DMS53 treated with DMSO at 0.1 percent for 48 hours (cell line): ENCODE measurements around the gene LMAN2L.

Experiments
- DNase-seq: peaks from one replicate; lab custom pipeline; 2025; ENCODE audit not compliant: unreplicated experiment; lab: John Stamatoyannopoulos, UW

Gene LMAN2L

DNA sequence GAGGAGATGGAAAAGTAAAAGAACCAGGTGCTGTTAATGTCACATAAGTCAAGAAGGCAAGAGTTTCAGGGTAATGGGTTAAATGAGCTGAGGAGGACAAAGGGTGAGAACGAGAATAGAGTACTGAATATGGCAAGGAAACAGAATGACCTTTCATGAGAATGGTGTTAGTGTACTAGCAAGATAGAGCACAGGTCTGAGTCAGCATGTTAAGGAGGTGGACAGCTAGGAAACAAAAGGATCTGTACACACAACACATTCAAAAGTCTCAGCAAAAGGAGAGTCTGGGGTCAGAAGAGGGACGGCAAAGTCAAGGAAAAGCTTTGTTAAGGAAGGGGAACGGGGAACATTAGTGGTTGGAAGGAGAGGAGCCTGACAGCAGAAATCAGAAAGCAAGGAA, 28.9 kb downstream of the LMAN2L start:
- no peak for DNase-seq

DNA sequence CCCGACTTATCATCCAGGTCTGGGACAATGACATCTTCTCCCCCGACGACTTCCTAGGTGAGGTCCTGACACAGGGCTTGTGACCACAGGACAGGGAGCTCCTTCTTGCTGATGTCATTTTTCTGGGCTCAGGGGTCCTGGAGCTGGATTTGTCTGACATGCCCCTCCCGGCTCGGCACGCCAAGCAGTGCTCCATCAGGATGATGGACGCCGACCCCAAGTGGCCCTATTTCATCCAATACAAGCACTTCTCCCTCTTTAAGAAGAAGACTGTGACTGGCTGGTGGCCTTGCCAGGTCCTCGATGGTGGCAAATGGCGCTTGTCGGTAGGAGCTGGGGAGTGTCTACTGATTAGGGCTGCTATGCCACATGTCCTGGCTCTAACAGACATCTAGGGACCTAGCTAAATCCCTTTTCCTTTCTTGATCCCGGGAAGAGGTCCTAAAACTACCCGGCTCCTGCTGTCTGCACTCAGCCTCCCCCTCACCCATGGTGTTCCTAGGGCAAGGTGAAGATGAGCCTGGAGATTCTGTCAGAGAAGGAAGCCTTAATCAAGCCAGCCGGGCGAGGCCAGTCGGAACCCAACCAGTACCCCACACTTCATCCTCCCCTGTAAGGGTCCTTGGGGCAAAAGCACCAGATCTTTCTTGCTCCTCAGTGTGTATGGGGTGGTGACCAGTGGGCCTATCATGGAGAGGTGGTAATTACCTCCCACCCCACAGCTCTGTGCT, 36.7 kb downstream of the LMAN2L start:
- DNase-seq, result no peak

DNA sequence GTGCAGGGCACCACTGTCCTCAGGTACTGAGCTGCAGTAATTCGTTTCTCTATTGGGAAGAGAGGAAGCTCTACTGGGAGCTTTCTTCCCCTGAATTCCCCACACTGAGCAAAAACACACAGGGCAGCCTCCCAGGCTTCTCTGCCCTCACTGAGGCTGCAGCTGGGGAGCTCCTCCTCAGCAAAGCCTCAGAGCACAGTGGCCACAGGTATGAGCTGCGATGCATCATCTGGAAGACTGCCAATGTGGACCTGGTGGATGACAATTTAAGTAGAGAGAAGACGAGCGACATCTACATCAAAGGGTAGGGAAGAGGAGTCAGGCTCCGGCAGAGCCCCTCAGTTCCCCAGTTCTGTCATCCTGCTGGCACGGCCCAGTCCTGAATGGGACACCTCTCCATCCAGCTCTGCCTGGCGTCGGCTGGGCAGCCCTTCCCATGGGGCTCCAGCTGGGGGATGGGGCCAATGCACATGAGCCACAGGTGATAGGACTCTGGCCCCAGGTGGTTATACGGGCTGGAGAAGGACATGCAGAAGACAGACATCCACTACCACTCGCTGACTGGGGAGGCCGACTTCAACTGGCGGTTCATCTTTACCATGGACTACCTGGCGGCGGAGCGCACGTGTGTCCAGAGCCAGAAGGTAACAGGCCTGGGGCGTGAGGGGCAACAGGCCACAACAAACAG, 37.6 kb downstream of the LMAN2L start:
- no peak for DNase-seq

DNA sequence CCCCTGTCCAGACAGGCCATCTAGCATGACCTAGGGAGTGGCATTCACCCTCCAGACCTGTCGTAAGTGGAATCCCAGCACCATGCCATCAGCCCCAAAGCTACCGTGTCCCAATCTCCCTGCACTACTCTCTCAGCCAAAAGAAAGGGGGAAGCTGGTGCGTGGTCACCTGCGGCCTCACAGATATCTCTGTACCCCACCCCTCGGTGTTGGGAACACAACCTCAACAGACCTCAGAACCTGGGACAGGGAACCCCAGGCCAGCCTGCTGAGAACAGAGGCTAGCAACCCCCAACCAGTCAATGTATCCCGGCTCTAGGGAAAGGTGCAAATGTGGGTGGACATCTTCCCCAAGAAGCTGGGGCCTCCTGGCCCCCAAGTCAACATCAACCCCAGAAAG, 38.2 kb downstream of the LMAN2L start:
- DNase-seq, result no peak

DNA sequence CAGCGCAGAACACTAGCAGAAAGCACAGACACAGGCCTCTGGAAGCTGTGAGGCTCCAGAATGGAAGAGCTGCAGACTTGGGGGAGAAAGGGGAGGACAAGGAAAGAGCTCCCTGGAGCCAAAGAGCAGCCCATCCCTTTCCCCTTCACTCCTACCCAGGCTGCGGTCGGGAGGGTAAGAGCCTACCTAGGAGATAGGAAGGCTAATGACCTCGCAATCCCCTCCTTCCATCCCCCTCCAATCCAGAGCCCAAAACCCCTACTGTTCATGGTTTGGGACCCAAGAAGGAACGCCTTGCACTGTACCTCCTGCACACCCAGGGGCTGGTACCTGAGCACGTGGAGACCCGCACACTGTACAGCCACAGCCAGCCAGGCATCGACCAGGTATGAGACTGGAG, 39.8 kb downstream of the LMAN2L start:
- DNase-seq, result no peak

DNA sequence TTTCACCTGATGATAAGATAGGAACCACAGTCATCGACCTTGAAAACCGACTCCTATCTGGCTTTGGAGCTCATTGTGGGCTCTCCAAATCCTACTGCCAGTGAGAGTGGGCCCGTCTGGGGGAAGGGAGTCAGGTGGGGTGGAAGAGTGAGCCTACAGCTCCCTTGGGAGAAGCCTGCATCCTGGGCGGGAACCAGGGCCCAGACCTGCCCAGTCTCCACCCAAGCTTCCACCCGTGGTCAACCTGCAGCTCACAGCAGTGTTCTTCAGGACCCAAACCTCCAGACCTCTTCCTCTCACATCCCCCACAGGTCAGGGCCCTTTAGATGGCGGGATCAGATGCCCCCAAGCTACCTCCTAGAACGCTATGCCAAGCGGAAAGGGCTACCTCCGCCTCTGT, 40.2 kb downstream of the LMAN2L start:
- no peak for DNase-seq

DNA sequence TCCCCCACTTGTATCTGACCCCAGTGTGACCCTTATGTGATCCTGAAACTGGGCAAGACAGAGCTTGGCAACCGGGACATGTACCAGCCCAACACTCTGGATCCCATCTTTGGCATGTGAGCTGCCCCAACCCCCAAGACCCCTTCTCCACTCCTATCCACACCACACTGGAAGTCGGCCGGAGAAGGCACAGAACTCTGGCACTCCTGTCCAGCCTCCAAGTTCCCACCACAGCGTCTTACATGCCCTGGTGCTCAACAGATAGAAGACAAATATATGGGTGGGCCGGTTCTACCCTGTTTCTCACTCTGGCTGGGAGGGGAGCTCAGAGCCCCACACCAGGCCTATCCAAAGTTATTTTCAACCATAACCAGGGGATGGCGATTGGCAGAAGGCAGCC, 40.8 kb downstream of the LMAN2L start:
- no peak for DNase-seq

DNA sequence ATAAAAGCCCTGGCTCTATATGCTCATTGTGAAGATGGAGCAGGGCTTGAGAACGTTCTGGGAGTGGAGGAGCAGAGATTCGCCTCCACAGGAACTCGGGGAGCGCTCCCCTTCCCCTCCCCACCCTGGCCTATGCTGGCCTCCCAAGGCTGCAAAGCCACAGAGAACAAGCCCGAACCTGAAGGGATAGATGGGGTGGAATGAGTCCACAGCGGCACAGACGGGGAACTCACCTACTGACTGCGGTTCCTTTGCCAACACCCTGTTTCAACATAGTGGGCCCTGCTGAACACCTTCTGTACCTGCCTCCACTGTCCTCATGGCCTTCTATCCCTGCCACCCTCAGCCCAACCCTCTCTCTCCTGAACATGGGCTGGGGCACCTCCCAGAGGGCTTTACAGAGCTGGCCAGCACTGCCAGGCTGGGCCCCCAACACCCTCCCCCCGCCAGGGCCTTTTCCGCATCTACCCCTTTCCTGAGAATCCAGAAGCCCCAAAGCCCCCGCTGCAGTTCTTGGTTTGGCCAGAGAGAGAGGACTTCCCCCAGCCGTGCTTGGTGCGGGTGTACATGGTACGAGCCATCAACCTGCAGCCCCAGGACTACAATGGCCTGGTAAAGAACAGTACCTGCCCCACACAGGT, 41.5 kb downstream of the LMAN2L start:
- no peak for DNase-seq

DNA sequence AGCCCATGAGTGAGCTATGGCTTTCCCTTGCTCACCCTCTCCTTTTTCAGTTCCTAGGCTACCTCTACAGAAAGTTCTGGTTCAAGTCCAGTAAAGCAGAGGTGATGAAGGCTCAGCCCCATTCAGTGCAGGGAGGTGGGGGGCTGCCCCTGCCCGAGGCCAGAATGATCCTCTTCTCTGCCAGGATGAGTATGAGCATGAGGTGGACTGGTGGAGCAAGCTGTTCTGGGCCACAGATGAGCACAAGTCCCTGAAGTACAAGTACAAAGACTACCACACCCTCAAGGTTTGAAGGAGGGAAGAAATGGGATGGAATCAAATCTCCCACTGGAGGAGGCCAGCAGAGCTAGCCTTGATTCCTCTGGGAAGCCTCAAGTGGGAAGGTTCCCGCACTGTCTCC, 42.4 kb downstream of the LMAN2L start:
- DNase-seq, result no peak

DNA sequence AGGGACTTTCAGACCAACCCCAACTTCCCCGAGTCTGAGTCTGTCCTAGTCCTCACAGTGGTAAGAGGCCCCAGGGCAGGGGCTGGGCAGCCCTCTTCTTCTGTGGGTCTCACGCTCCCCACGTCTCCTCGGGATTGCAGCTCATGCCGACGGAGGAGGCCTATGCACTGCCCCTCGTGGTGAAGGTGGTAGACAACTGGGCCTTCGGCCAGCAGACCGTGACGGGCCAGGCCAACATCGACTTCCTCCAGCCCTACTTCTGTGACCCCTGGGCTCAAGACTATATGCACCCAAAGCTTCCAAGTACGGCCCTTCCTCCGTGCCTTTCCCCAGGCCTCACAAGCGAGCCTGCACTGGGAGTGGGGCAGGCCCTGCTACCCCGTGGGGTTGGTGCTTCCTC, 44.3 kb downstream of the LMAN2L start:
- DNase-seq, result no peak

DNA sequence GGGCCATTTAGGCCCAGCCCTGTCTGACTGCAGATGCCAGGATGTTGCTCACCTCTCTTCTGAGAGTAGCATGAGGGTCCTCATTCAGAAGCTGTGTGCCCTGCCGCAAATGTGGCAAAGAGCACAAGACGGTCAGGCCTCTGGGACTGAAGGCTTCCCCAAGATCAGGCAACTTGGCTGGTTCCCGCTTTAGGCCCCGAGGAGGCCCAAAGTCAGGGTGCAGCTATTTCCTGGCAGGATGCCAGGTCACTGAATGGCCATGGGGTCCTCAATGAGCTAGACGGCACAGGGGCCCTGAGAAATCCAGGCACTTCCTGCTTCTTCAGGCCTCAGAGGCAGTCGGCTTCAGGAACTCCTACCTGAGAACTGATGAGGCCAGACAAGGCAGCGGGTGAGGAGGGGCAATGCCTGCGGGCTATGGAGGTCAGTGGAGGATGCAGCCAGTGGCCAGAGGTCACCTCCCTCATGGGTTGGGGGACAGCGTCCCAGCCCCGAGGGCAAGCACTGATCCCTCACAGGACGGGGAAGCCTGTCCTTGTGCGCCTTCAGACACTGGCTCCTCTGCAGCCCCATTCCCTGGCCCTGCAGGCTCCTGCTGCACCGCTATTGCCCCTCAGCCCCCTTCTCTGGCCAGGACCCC, 44.9 kb downstream of the LMAN2L start:
- no peak for DNase-seq

DNA sequence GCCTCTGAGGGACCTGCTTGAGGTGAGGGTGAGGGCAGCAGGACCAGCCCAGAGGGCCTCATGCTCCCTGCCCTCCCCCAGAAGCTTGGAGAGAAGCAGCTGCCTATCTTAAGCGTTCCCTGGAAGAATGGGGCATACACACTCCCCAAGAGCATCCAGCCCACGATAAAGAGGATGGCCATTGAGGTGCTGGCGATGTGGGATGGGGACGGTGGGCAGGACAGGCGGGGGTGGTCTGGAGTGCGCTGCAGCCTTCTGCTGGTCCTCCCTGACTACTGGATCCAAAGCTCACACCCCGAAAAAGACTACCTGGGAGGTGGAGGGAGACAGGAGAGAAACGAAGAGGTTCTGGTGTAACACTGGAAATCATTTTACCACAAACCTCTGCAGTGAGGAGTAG, 45.6 kb downstream of the LMAN2L start:
- no peak for DNase-seq

DNA sequence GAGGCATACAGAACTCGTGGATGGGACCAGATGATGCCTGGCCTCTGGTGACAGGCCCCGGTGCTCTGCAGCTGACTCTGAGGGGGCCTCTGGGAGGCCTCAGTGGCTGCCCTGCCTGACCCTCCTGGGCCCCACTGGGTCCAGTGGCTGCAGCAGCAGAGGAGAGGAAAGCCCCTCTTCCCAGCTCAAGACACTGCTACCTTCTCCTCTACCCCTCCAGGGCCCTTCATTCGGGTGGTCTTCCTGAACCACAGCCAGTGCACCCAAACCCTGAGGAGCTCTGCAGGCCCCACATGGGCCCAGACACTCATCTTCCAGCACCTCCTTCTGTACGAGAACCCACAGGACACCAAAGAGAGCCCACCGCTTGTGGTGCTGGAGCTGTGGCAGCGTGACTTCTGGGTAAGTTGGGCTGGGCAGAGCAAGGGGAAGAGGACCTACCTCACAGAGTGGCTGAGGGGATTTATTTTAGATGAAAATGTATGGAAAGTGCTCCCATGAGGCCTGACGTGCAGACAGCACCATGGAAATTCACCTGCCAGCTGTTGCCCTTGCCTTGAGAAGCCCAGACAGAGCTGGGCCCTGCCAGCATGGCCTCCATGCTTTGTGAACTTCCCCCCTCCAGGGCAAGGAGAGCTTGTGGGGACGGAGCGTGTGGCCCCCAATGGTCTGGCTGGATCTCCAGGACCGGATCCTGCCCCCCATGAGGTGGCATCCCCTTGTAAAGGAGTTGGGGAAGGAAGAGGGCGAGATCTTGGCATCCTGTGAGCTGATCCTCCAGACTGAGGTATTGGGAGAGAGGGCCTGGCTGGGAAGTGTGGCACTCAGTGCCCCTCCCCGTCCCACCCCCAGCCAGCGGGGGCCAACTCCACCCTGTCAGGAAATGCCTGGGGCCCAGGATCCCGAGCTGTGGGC, 46.3 kb downstream of the LMAN2L start:
- DNase-seq, result no peak

DNA sequence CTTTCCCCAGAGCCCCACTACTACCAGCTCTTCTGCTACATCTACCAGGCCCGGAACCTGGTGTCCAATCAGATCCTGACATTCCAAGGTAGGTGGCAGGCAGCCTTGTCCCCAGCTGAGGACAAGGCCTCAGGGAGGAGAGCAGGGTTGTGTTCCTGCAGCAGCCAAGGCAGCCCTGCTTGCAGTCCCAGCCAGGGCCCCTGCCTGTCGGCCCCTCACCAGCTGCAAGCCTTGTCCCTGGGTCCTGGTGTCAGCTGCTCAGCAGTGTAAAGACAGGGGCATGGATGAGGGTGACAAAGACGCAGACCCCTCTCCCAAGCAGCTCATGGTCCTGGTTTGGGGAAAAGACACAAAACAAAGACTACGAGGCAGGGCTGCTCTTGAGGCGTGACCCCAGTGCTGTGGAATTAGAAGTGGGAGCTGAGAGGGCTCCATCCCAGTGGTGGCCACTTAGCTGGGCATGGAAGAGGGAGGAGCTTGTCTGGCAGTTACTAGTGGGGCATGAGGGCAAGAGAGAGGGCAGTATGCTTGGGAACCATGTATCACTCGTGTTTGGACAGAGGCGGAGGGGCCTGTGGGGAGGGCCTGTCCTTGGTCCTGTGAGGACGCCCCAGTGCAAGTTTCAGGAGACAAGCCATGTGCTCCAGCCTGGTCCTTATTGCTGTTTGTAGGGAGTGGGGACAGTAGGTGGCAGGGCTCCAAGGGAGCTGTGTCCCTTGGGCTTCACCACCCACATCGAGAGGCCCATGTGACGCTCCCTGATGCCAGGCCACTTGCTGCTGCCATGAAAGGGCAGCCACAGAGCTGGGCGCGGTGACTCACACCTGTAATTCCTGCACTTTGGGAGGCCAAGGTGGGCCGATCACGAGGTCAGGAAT, 47.5 kb downstream of the LMAN2L start:
- no peak for DNase-seq

DNA sequence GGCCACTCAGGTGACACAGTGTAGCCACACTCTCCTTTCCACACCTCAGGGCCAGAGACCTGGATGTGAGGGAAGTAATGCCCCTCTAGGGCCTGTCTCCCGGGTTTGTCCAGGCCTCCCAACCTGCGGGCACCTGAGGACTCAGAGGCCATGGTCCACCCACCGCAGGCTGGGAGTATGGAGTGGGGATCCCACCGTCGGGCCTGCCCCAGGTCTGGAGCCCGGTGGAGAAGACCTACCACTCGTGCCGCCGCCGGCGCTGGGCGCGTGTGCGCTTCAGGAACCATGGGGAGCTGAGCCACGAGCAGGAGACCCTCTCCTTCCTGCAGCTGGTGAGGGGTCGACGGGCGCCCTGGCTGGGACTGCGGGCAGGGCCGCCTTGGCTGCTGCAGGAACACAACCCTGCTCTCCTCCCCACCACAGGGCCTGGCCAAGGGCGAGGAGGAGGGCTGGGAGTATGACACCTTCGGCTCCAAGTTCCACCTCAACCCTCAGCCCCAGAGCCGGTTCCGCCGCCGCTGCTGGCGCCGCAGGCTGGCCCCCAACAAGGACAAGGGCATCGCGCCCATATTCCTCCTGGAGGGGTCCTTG, 48.7 kb downstream of the LMAN2L start:
- no peak for DNase-seq

DNA sequence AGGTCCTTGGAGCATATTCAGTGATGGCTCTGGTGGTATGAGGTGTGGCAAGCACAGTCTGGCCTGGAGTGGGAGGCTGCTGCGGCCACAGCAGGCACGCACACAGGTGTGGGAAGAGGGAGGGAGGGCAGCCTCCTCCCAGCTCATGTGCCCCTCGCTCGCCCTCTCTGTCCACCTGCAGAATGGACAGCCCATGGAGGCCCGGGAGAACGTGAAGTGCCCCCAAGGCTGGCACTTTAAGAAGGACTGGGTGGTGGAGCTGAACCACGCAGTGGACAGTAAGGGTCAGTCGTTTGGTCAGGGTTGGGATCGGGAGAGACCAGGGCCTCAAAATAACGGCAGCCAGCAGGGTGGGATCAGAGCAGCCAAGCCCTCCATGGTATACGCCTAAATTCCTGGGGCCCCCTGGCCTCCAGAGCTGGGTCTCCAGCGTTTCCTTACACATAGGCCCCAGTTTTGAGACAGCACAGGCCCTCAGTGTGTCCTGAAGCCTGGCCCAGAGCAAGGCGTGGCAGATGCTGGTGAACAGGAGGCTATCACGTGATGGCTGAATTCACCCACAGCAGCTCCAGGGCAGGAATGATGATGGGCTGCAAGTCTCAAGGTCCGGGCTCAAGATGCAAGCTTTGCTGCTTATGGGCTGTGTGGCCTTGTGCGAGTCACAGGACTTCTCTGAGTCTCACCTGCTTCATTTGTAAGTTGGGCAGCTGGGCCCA, 49.4 kb downstream of the LMAN2L start:
- no peak for DNase-seq

DNA sequence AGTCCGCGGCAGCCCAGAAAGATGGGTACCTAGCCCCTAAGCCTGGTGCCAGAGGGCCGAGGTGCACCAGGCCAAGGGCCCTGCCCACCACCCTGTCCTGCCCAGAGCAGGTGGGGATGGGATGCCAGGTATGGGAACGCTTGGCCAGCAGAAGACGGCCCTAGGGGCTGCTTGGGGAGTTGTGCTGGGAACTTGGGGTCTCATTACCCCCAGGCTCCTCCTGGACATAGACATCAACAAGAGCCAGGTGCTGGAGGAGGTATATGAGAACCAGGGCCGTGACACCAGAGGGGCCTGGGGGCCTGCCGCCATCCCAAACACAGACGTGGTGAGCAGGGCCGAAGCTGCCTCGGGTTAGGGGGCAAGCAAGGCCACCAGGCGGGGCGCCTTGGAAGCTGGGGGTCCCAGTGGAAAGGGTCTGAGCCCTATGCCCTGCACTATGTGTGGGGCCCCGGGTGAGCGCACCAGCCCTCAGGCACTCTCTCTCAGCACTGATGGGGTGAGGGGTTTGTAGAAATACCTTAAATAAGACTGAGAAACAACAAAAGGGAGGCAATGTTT, 50.4 kb downstream of the LMAN2L start:
- DNase-seq, result no peak

DNA sequence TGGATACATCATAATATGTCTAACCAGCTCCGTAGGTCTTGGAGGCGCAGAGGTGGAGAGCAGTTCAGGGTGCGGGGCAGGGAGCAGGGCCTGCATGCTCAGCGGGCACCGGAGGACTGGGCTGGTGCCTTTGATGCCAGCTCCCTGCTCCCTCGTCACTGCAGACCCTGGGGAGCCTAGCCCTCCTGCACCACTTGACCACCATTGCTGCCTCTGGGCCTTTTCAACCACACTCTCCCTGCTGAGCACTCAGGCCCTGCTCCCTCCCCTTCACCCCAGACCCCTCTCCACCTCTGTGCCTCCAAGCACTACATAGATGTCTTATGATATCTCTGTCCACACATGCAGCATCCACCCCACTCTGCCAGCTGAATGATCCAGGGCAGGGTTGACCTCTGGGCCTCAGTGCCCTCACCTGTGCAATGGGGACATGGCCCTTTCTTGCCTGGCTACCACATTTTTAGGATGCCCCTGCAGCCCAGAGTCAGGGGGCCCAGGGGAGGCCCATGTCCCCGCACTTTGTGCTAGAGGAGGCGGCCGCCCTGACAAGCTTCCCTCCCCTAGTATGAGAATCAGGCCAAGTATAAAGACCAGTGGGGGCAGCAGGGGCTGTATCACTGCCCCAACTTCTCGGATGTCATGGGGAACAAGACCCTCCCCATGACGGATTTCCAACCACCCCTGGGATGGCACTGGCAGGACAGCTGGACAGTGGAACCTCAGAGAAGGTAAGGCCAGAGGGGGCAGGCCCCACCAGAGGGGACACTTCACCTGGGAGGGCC, 51.0 kb downstream of the LMAN2L start:
- no peak for DNase-seq
